ENCODE data around the gene PPARD.

DNA sequence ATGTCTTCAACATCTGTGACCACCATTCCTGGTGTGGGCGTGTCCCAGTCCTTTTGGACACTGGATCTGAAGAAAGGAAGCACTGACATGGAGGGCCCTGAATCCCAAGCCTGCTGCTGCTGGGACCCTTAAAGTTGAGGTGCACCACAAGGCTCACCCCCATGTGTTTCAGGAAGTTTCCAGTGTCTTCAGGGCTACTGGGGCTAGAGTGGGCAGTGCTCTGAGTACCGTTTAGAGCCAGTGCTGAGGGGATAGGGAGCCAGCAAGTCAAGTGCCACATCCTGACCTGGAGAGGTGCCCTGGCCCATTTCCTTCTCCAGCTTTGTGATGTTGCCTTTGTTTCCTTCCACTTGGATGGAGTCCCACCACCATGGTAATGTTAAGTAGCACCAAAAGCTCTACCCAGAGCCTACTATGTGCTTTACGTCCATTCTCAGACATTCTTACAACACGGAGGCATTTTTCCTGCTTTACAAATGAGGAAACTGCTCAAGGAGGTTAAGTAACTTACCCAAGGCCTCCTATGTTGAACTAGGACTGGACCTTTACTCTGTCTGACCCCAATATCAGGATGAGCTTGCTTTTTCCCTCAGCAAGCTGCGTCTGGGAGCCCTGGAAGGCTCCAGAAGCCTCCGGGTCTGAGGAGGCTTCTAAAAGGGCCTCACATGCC is 45.3 kb upstream of the PPARD start:
- TF ChIP-seq, protein P1, sequence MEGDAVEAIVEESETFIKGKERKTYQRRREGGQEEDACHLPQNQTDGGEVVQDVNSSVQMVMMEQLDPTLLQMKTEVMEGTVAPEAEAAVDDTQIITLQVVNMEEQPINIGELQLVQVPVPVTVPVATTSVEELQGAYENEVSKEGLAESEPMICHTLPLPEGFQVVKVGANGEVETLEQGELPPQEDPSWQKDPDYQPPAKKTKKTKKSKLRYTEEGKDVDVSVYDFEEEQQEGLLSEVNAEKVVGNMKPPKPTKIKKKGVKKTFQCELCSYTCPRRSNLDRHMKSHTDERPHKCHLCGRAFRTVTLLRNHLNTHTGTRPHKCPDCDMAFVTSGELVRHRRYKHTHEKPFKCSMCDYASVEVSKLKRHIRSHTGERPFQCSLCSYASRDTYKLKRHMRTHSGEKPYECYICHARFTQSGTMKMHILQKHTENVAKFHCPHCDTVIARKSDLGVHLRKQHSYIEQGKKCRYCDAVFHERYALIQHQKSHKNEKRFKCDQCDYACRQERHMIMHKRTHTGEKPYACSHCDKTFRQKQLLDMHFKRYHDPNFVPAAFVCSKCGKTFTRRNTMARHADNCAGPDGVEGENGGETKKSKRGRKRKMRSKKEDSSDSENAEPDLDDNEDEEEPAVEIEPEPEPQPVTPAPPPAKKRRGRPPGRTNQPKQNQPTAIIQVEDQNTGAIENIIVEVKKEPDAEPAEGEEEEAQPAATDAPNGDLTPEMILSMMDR (IDR thresholded peaks at IDR 0.05), result no peak
- no peak for TF ChIP-seq POLR2A (IDR thresholded peaks at IDR 0.05)
